Activated CD4-positive, alpha-beta T cell treated with anti-CD3 and anti-CD28 coated beads for 1 hour (primary cell): ENCODE results near the gene AOPEP.

ENCODE experiments used
- DNase-seq: peaks from one replicate; pipeline ENCODE4 v3.0.0-alpha.2; 2020

AOPEP gene

GRCh38 chr9:95105519-95106287 lies 379.2 kb downstream of the AOPEP start:
- no peak for DNase-seq

GRCh38 chr9:95107001-95107749 lies 380.7 kb downstream of the AOPEP start:
- DNase-seq = no peak

GRCh38 chr9:95107976-95108375 lies 381.5 kb downstream of the AOPEP start:
- DNase-seq = no peak

- no peak for DNase-seq
Measured at GRCh38 chr9:95108777-95109176, 382.3 kb downstream of the AOPEP start.

GRCh38 chr9:95109456-95109855 lies 383.0 kb downstream of the AOPEP start:
- DNase-seq = no peak

- no peak for DNase-seq
Measured at GRCh38 chr9:95110921-95111525, 384.5 kb downstream of the AOPEP start.

GRCh38 chr9:95111716-95112115 lies 385.2 kb downstream of the AOPEP start:
- no peak for DNase-seq

GRCh38 chr9:95112436-95113280 lies 386.2 kb downstream of the AOPEP start:
- no peak for DNase-seq

- DNase-seq = no peak
Measured at GRCh38 chr9:95115104-95115503, 388.6 kb downstream of the AOPEP start.

- no peak for DNase-seq
Measured at GRCh38 chr9:95116002-95116807, 389.7 kb downstream of the AOPEP start.

- no peak for DNase-seq
Measured at GRCh38 chr9:95116808-95117204, 390.3 kb downstream of the AOPEP start.

GRCh38 chr9:95118596-95118995 lies 392.1 kb downstream of the AOPEP start:
- DNase-seq = no peak

- no peak for DNase-seq
Measured at GRCh38 chr9:95120781-95121370, 394.4 kb downstream of the AOPEP start.

GRCh38 chr9:95124582-95125367 lies 398.3 kb downstream of the AOPEP start:
- DNase-seq = no peak

- no peak for DNase-seq
Measured at GRCh38 chr9:95125652-95126051, 399.2 kb downstream of the AOPEP start.

GRCh38 chr9:95126739-95127138 lies 400.2 kb downstream of the AOPEP start:
- no peak for DNase-seq

- DNase-seq = peak; percentile 43
Measured at GRCh38 chr9:95127249-95128176, 401.0 kb downstream of the AOPEP start.

- DNase-seq = no peak
Measured at GRCh38 chr9:95128177-95128524, 401.7 kb downstream of the AOPEP start.

- no peak for DNase-seq
Measured at GRCh38 chr9:95129476-95130291, 403.2 kb downstream of the AOPEP start.
